Stimulated activated CD8-positive, alpha-beta memory T cell treated with anti-CD3 and anti-CD28 coated beads, Interleukin-4, amount 100 ng/mL, for 24 hours (primary cell): ENCODE measurements around the gene RAP1GAP2.
"Not testable (repeated sequence)": the region's sequence is repeated elsewhere in the genome, so short reads cannot be mapped to it uniquely, and the experiment has no call there.

Experiments
- DNase-seq: peaks from one replicate; pipeline ENCODE4 v3.0.0-alpha.2; 2020; ENCODE audit warnings: low read depth

Gene RAP1GAP2

DNA sequence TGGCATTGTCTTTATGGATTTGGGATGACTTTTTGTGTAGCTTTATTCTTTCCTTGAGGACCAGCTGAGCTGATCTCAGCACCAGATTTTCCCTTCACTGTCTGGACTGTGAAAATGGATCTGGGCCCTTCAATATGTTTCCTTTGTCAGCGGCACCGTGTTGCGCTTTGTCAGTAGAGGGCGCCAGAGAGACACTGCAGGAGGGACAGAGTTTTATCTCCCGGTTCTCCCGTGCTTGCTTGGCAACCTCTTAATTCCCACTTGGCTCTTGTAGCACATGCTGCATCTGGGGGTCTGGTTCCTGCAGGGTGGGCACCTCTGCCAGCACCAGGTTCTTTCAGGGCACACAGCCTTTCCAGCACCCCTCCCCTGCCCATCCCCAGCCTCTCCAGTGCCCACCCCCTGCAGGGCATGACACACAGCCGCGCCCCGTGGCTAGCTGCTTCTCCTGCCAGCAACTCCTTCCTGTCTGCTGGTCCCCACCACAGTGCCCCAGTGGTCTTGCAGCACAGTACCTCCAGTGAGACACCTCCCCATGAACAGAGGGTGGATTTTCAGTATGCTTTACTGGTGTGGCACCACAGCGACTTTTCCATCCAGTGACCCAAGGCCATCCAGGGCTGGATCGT lies 247.6 kb downstream of the RAP1GAP2 start:
- DNase-seq: no peak

DNA sequence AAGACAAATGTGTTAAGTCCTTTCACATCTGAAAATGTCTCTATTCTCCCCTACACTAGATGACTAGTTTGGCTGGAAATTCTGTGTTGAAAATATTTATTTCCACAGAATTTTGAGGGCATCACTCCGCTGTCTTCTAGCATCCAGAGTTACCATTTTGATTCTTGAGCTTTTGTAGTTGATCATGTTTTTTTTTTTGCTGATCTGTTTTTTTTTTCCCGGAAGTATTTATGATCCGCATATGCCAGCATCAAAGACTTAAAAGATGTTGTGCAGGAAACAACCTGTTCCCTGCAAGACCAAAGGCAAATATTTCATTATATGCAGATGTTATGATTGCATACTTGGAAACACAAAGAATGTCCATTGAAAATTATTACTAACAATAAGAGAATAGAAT lies 250.5 kb downstream of the RAP1GAP2 start:
- DNase-seq: no peak

DNA sequence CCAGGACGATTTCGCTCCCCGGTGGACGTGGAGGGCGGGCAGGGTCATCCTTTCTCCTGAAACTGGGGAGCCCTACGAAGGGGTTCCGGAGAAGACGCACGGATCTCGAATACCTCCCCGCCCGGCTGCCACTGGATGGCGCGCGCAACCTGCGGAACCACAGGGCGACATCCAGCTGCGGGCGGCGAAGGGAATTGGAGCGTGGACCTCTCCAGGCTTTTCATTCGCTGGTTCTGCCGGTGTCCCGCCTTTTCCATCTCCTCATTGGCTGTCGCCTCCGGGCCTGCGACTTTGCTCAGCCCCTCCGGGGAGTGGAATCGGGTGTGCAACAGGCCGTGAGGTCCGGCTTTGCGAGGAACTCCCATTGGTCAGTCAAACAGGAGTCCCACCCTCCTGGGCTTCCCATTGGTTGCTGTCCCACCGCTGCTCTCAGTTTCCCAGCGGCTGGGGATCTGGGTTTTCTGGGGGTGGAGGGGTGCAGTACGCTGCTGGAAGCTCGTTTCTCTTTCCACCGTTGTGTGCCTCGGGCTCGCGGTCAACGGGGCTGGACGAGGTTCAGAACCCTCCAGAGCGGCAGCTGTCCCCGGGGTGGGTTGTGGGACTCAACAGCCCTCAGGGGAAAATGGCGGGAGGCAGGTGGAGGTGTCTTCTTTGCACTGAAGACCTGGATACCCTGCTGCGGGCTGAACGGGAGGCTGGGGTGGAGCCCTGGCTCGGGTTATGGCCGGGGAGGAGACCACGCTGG lies 252.7 kb downstream of the RAP1GAP2 start:
- peak; percentile 89 for DNase-seq

DNA sequence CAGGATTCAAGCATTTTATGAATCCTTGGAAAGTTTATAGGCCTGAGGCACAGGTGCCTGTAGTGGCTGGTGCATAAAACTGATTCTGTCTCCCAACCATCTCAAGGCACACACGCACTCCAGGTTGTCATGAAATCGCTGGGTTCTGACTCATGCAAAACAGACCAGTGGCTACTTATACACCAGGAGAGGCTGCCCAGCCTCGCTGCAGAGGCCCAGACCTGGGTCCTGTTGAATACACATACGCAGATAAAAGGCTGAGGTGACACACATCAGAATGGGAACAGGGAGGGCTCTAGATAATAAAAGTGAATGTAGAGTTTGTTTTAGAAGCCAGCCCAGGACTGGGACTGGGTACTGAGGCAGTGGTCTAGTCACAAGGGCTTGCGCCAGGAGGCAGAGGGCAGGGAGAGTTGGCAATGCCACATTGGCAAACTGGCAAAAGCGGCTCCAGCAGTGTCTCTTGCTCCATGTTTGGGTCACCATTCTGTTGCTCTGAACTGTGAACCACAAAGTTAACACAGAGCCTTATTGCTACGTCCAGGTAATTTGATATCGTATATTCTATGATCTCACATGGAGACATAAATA lies 253.6 kb downstream of the RAP1GAP2 start:
- DNase-seq: no peak

DNA sequence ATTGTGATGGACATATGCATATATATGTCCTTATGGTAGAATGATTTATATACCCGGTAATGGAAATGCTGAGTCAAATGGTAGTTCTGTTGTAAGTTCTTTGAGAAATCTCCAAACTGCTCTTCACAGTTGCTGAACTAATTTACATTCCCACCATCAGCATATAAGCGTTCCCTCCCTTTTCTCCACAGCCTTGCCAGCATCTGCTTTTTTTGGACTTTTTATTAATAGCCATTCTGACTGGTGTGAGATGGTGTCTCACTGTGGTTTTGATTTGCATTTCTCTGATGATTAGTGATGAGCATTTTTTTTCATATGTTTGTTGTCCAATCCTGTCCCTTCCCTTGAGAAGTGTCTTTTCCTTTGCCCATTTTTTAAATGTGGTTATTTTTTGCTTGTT lies 258.6 kb downstream of the RAP1GAP2 start:
- DNase-seq: not testable (repeated sequence)

DNA sequence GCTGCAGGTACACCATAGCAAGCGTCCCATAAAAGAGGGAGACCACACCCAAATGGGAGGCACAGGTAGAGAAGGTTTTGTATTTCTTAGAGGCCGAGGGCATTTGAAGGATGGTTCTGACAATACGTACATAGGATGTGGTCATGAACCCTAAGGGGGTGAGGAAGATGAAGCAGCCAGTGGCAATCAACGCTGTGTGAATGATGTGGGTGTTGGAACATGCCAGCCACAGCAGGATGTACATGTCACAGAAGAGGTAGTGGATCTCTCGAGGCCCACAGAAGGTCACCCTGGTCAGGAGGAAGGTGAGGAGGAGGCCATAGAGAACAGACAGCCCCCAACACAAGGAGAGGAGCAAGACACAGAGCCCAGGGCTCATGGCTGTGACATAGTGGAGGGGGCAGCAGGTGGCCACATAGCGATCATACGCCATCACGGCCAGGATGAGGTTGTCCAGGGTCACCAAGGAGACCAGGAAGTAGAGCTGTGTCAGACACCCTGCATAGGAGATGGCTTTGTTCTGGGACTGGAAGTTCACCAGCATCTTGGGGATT lies 266.7 kb downstream of the RAP1GAP2 start:
- not testable (repeated sequence) for DNase-seq

DNA sequence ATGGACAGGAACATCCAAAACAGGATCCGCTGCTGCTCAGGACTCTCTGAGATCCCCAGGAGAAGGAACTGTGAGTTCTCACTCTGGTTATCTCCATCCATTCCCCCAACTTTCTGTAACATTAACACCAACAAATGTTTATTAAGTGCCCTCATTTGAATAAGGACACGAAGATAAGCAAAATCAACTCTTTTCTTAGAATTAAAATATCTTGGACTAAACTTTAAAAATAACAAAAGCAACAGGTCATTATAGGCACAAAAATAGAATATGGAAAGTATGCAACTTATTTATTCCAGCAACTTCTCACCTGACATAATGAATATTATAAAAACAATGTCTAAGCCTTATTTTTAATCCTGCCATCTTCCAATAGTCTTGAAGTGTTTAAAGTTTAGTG lies 267.3 kb downstream of the RAP1GAP2 start, which contains the start of gene OR1D5:
OR1D5 (minus strand) TSS at position 101 of the 400 bp plus-strand sequence; CDS start at position 101, 0 bp downstream.
- not testable (repeated sequence) for DNase-seq

DNA sequence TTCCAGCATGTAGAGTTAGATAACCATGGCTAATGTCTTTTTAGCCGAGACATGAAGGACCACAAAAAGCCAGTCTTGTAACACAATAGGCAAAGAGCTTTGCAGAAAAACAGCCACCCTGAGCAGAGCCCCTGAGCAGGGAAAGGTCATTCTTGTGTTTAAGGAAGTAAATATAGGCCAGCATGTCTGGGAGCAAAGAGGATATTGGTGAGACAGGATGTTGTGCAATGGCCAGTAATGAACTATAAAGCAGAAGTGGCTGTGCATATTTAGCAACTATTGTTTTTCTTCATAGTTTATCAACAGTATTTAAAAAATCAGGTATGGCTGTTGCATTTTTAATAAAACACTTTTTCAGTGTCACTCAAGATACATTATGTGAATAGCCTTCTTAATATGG lies 269.0 kb downstream of the RAP1GAP2 start:
- DNase-seq: not testable (repeated sequence)

DNA sequence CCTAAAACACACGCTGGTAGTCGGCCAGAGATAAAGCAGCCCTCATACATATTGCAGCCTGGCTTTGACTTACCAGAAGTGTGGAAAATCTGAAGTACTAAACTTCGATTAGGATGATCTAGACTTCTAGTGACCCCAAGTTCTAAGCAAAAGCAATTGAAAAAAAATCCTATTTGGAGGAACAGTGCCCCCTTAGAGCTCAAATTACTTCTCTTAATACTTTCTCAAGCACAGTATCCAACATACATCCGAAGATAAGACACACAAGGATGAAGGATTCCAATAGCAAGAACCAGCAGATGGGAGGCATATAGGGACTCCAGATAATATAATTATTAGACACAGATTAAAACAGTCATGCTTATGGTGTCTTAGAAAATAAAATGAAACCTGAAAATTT lies 277.6 kb downstream of the RAP1GAP2 start:
- DNase-seq: not testable (repeated sequence)
